ENCODE data around the gene FBLN2. TPM values are rescaled to one million over a fixed set of nuclear protein-coding genes. Genes with fewer than 3 reads are reported as not detected.

FBLN2 gene
- polyA plus RNA-seq, 3 donors = 0.08 TPM; not detected in 2

DNA sequence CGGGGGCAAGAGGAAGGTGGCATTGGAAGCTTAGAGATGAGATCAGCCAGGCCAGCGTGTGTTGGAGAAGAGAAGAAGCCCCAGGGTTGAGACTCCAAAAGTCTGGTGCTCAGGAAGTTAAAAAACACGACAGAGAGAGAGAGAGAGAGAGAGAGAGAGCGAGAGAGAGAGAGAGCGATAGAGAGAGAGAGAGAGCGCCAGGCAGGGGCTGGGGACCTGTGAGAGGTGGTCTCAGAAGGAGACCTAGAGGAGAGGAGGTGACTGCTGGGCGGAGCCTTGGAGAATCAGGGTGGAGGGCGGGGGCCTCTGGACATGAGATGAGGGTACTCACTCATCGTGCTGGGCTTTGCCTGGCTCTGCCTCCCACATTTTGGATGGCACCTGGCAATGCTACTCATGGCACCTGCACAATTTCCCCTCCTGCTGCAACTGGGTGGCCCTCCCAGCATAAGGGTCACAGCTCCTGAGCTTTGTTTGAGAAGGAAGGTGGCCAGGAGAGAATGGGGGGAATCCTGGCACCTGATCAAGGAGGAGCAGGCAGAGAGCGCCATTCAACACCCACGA, 51.0 kb downstream of the FBLN2 start:
- intact Hi-C loops (cut with micrococcal nuclease) = no loop called here
- Histone ChIP-seq H3K9me3 (replicated peaks in 1 of 2; ENCODE audit: control insufficient read depth in 1 of 2, insufficient read depth in 1 of 2, low read length in 2 of 2) (no peaks in the 10 kb centered on the region), H3K9ac (ENCODE audit: insufficient read depth, low read length, poor library complexity, severe bottlenecking) (no peak overlapping the region), H3K27me3 (ENCODE audit: control insufficient read depth in 2 of 2, insufficient read depth in 2 of 2, low read length in 2 of 2) (no peaks in the 10 kb centered on the region), H3K27ac (ENCODE audit: low read depth in 1 of 2, low read length in 2 of 2) (no peak overlapping the region), H2AFZ (ENCODE audit: insufficient read depth, low read depth, low read length, poor library complexity, severe bottlenecking) (no peak overlapping the region), H3K4me2 (replicated peaks; ENCODE audit: extremely low read depth, low read length, poor library complexity, severe bottlenecking) (no peak overlapping the region), H4K20me1 (ENCODE audit: insufficient read depth, low read length) (no peaks in the 10 kb centered on the region), H3K79me2 (ENCODE audit: insufficient read depth, low read length) (no peaks in the 10 kb centered on the region), H3K36me3 (replicated peaks in 1 of 2; ENCODE audit: control insufficient read depth in 1 of 2, insufficient read depth in 2 of 2, low read length in 2 of 2) (no peaks in the 10 kb centered on the region), H3K4me3 (replicated peaks in 1 of 3; ENCODE audit: low read depth in 2 of 3, low read length in 3 of 3) (no peak overlapping the region), H3K4me1 (ENCODE audit: control insufficient read depth in 1 of 2, insufficient read depth in 2 of 2, low read length in 2 of 2) (no peaks in the 10 kb centered on the region)
- 83% methylated on average over 11 of the region's 11 CpGs for WGBS (ENCODE audit: insufficient coverage)
- Mint-ChIP-seq H3K4me1 (no peaks in the 10 kb centered on the region), H3K36me3 (no peaks in the 10 kb centered on the region), H3K9me3 (peaks cover 0 to 4% (median 0%) of the 10 kb centered on the region in 7 donors), H3K27me3 (ENCODE audit: low read depth in 3 of 3) (peaks cover 0 to 7% (median 4%) of the 10 kb centered on the region in 3 donors), H3K27ac (no peak overlapping the region), H3K4me3 (no peak overlapping the region)
- no peak for DNase-seq
- TF ChIP-seq, protein P1, sequence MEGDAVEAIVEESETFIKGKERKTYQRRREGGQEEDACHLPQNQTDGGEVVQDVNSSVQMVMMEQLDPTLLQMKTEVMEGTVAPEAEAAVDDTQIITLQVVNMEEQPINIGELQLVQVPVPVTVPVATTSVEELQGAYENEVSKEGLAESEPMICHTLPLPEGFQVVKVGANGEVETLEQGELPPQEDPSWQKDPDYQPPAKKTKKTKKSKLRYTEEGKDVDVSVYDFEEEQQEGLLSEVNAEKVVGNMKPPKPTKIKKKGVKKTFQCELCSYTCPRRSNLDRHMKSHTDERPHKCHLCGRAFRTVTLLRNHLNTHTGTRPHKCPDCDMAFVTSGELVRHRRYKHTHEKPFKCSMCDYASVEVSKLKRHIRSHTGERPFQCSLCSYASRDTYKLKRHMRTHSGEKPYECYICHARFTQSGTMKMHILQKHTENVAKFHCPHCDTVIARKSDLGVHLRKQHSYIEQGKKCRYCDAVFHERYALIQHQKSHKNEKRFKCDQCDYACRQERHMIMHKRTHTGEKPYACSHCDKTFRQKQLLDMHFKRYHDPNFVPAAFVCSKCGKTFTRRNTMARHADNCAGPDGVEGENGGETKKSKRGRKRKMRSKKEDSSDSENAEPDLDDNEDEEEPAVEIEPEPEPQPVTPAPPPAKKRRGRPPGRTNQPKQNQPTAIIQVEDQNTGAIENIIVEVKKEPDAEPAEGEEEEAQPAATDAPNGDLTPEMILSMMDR (IDR thresholded peaks at IDR 0.05) = no peak

DNA sequence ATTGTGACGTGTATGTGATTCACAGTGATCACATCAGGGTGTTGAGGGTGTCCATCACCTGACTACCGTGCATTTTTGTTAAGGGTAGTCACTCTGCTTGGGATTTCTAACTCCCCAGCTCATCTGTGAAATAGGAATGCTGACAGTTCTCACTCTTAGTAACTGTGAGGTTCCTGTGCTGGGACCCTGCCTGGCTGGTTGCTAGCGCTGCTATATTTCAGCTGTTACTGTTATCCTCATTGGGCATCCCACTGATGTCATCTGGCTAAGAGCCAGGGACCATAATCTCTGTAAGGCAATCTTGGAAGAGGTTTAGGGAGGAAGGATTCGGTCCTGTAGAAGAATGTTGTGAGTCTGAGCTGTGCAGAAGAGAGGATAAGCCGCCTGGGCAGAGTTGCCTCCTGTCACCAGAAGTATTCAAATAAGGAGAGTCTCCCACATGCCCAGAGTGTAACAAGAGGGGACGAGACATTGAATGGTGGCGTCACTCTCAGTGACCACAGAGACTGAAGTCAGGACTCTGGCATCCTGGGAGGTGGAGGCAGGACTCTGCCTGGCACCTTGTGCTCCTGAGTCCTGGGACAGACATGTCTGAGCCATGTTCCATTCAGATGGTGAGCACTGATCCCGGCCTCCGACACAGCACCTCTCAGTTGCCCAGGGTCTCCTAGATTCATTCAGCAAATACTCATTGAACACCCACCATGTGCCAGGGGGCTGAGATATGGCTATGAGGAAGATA, 52.2 kb downstream of the FBLN2 start:
- H3K9me3 Mint-ChIP-seq = peaks cover 0 to 4% (median 0%) of the 10 kb centered on the region in 7 donors

More for the DNA sequence above, 52.2 kb downstream of the FBLN2 start:
- Histone ChIP-seq H3K4me2 (replicated peaks; ENCODE audit: extremely low read depth, low read length, poor library complexity, severe bottlenecking) (no peak overlapping the region), H3K27me3 (ENCODE audit: control insufficient read depth in 2 of 2, insufficient read depth in 2 of 2, low read length in 2 of 2) (no peaks in the 10 kb centered on the region), H3K9me3 (replicated peaks in 1 of 2; ENCODE audit: control insufficient read depth in 1 of 2, insufficient read depth in 1 of 2, low read length in 2 of 2) (no peaks in the 10 kb centered on the region), H3K4me3 (replicated peaks in 1 of 3; ENCODE audit: low read depth in 2 of 3, low read length in 3 of 3) (no peak overlapping the region), H3K4me1 (ENCODE audit: control insufficient read depth in 1 of 2, insufficient read depth in 2 of 2, low read length in 2 of 2) (no peaks in the 10 kb centered on the region), H3K27ac (ENCODE audit: low read depth in 1 of 2, low read length in 2 of 2) (no peak overlapping the region), H2AFZ (ENCODE audit: insufficient read depth, low read depth, low read length, poor library complexity, severe bottlenecking) (no peak overlapping the region), H4K20me1 (ENCODE audit: insufficient read depth, low read length) (no peaks in the 10 kb centered on the region), H3K9ac (ENCODE audit: insufficient read depth, low read length, poor library complexity, severe bottlenecking) (no peak overlapping the region), H3K36me3 (replicated peaks in 1 of 2; ENCODE audit: control insufficient read depth in 1 of 2, insufficient read depth in 2 of 2, low read length in 2 of 2) (no peaks in the 10 kb centered on the region), H3K79me2 (ENCODE audit: insufficient read depth, low read length) (no peaks in the 10 kb centered on the region)
- Mint-ChIP-seq H3K4me3 (no peak overlapping the region), H3K27me3 (ENCODE audit: low read depth in 3 of 3) (peaks cover 0 to 7% (median 4%) of the 10 kb centered on the region in 3 donors), H3K36me3 (no peaks in the 10 kb centered on the region), H3K4me1 (no peaks in the 10 kb centered on the region), H3K27ac (no peak overlapping the region)
- TF ChIP-seq, protein P1 (IDR thresholded peaks at IDR 0.05) = no peak
- WGBS (ENCODE audit: insufficient coverage) = 95% methylated on average over 4 of the region's 9 CpGs
- no peak for DNase-seq
- intact Hi-C loops (cut with micrococcal nuclease) = no loop called here

Measured in CD14-positive monocyte (primary cell).